Measurements from ENCODE around the gene SYNE1.
"Not testable (repeated sequence)": the region's sequence is repeated elsewhere in the genome, so short reads cannot be mapped to it uniquely, and the experiment has no call there.

SYNE1 gene

GRCh38 chr6:152566103-152566875 is 70.9 kb downstream of the SYNE1 start:
- peaks cover 4% of the 10 kb centered on the region for H3K27me3 ChIP-seq (ENCODE audit: insufficient read depth, poor library complexity, severe bottlenecking)
- no peak overlapping the region for H3K4me3 ChIP-seq (replicated peaks; ENCODE audit: insufficient read depth, low read length)
- no peak for DNase-seq (ENCODE audit: low read depth in 1 of 2, low spot score in 1 of 2)
- H3K27ac ChIP-seq (replicated peaks): no peak overlapping the region
- no peak for TF ChIP-seq REST (IDR thresholded peaks at IDR 0.05; ENCODE audit: insufficient replicate concordance, low read depth)
- no peak for TF ChIP-seq POLR2AphosphoS5 (IDR thresholded peaks at IDR 0.05; ENCODE audit: low read depth)
- no peak for TF ChIP-seq CTCF (IDR thresholded peaks at IDR 0.05; ENCODE audit: insufficient read depth, low read length)
- TF ChIP-seq SPI1 (IDR thresholded peaks at IDR 0.05; ENCODE audit: borderline replicate concordance, low read depth): no peak
- no peak for TF ChIP-seq GABPA (IDR thresholded peaks at IDR 0.05; ENCODE audit: low read depth)

GRCh38 chr6:152563177-152563576 is 74.0 kb downstream of the SYNE1 start:
- Histone ChIP-seq H3K27me3 (ENCODE audit: insufficient read depth, poor library complexity, severe bottlenecking) (peaks cover 6% of the 10 kb centered on the region), H3K4me3 (replicated peaks; ENCODE audit: insufficient read depth, low read length) (no peak overlapping the region), H3K27ac (replicated peaks) (no peak overlapping the region)
- no peak for TF ChIP-seq GABPA (IDR thresholded peaks at IDR 0.05; ENCODE audit: low read depth)
- TF ChIP-seq REST (IDR thresholded peaks at IDR 0.05; ENCODE audit: insufficient replicate concordance, low read depth): no peak
- no peak for TF ChIP-seq CTCF (IDR thresholded peaks at IDR 0.05; ENCODE audit: insufficient read depth, low read length)
- no peak for TF ChIP-seq POLR2AphosphoS5 (IDR thresholded peaks at IDR 0.05; ENCODE audit: low read depth)
- TF ChIP-seq SPI1 (IDR thresholded peaks at IDR 0.05; ENCODE audit: borderline replicate concordance, low read depth): no peak
- no peak for DNase-seq (ENCODE audit: low read depth in 1 of 2, low spot score in 1 of 2)

- not testable (repeated sequence) for DNase-seq (ENCODE audit: low read depth in 1 of 2, low spot score in 1 of 2); H3K4me3 ChIP-seq (replicated peaks; ENCODE audit: insufficient read depth, low read length)
Measured at GRCh38 chr6:152558798-152559197, 78.4 kb downstream of the SYNE1 start.

GRCh38 chr6:152557502-152557901 is 79.7 kb downstream of the SYNE1 start:
- no peak for DNase-seq (ENCODE audit: low read depth in 1 of 2, low spot score in 1 of 2)
- Histone ChIP-seq H3K27me3 (ENCODE audit: insufficient read depth, poor library complexity, severe bottlenecking) (peaks cover 6% of the 10 kb centered on the region), H3K4me3 (replicated peaks; ENCODE audit: insufficient read depth, low read length) (no peak overlapping the region), H3K27ac (replicated peaks) (no peak overlapping the region)
- TF ChIP-seq POLR2AphosphoS5 (IDR thresholded peaks at IDR 0.05; ENCODE audit: low read depth) (no peak), CTCF (IDR thresholded peaks at IDR 0.05; ENCODE audit: insufficient read depth, low read length) (no peak), SPI1 (IDR thresholded peaks at IDR 0.05; ENCODE audit: borderline replicate concordance, low read depth) (no peak)

More at GRCh38 chr6:152558798-152559197, 78.4 kb downstream of the SYNE1 start:
- not testable (repeated sequence) for H3K27me3 ChIP-seq (ENCODE audit: insufficient read depth, poor library complexity, severe bottlenecking); H3K27ac ChIP-seq (replicated peaks)

Measured in HL-60 (cell line).